SK-N-MC (cell line): ENCODE results near the gene CCBE1.

ENCODE experiments used
- EZH2 ChIP-seq: fragments of 200-600 bp; sonication (generic); IDR thresholded peaks from one replicate; pipeline ENCODE4 v1.6.1; 2017; ENCODE audit warnings: antibody characterized with exemption
- POLR2AphosphoS5 ChIP-seq: IDR thresholded peaks from 2 replicates; pipeline ENCODE4 v1.6.1; 2012; ENCODE audit warnings: mild to moderate bottlenecking, low read depth, low read length, borderline replicate concordance

GRCh38 chr18:59460072-59460420, 237.2 kb downstream of the CCBE1 start:
- TF ChIP-seq POLR2AphosphoS5 (no peak), EZH2 (no peak)
